Breast epithelium (tissue), 4 donors: ENCODE results near the gene MEF2C. TPM values are rescaled to one million over a fixed set of nuclear protein-coding genes. Genes with fewer than 3 reads are reported as not detected.

Experiments used
- DNase-seq, 2 donors: peaks; one replicate each; pipeline ENCODE4 v3.0.0-alpha.2; 2019; ENCODE audit warnings: low spot score in 2 of 2
- H3K27ac ChIP-seq, 2 donors: fragments of 200-600 bp; sonication (generic) in 1 of 2; one replicate each; pipeline ENCODE4 v1.5.1; 2016 to 2019; ENCODE audit warnings: mild to moderate bottlenecking in 1 of 2
- H3K27me3 ChIP-seq, 2 donors: fragments of 200-600 bp; sonication (generic) in 1 of 2; one replicate each; pipeline versions ENCODE4 v1.5.1 to v1.6.0; 2017 to 2019; ENCODE audit warnings: control low read depth in 1 of 2, mild to moderate bottlenecking in 1 of 2
- H3K36me3 ChIP-seq: fragments of 200-600 bp; one replicate; pipeline ENCODE4 v1.5.1; 2019
- H3K4me1 ChIP-seq, 2 donors: fragments of 200-600 bp; sonication (generic); one replicate each; pipeline ENCODE4 v1.5.1; 2016 to 2019; ENCODE audit warnings: control low read depth in 1 of 2
- H3K4me3 ChIP-seq, 3 donors: fragments of 200-600 bp; sonication (generic); 1 replicate in 2 of 3; 2 replicates in 1 of 3; pipeline ENCODE4 v1.5.1; 2016 to 2019; ENCODE audit warnings: mild to moderate bottlenecking in 3 of 3, moderate library complexity in 2 of 3
- H3K9me3 ChIP-seq, 2 donors: fragments of 200-600 bp; sonication (generic) in 1 of 2; one replicate each; pipeline ENCODE4 v1.5.1; 2016 to 2019; ENCODE audit warnings: control low read depth in 1 of 2
- CTCF ChIP-seq, 3 donors: fragments of 450-650 bp; IDR thresholded peaks; one replicate each; pipeline ENCODE4 v1.5.1; 2016 to 2017; ENCODE audit warnings: antibody characterized with exemption in 3 of 3, mild to moderate bottlenecking in 3 of 3, moderate library complexity in 3 of 3
- POLR2A ChIP-seq: fragments of 450-650 bp; IDR thresholded peaks from one replicate; pipeline ENCODE4 v1.6.1; 2016; ENCODE audit warnings: antibody characterized with exemption, mild to moderate bottlenecking, moderate library complexity
- POLR2AphosphoS5 ChIP-seq, 3 donors: sonication (generic); formaldehyde crosslinking; IDR thresholded peaks; one replicate each; pipeline ENCODE4 v1.6.1; 2017; ENCODE audit warnings: antibody characterized with exemption in 3 of 3
- intact Hi-C: fragments of 100-400 bp; cut with DNase I; formaldehyde crosslinking; loops from one replicate; pipeline ENCODE4 v1.15.1; 2023; ENCODE audit warnings: low total_unique reads
- total RNA-seq, 3 donors: library from RNA; depleted of rRNA; stranded (reverse); fragments of >200 nt; gene quantifications; one replicate each; pipeline ENCODE4 v1.1.0, GENCODE V29; 2016

Gene MEF2C
- total RNA-seq, 3 donors from 2014 or later, result 27.4 to 41.8 (median 32.1) TPM

DNA sequence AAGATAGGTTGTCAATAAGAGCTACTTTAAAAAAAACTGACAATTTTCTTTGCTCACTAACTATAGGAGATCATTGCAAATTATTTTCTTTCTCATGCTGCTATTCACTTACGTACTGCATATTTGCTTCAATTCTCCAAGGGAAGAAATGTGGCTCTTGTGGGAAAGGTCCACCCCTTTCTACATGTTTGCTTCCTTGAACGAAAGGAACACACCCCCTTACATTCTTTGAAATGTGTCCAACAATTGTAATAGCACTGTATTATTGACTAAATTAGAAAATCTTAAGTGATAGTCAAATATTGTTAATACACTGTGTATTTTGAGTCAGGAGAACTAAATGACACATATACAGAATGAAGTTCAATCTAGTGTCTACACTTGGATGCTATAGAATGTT lies 5.2 kb downstream of the MEF2C start:
- Histone ChIP-seq H3K27me3 (no peaks in the 10 kb centered on the region), H3K4me1 (no peaks in the 10 kb centered on the region), H3K4me3 (peak overlapping the region in 2 of 3 donors; percentile 0 to 10), H3K9me3 (no peaks in the 10 kb centered on the region), H3K27ac (peak overlapping the region in 1 of 2 donors; percentile 46), H3K36me3 (no peaks in the 10 kb centered on the region)
- intact Hi-C loops, result no loop called here
- DNase-seq, result no peak
- TF ChIP-seq POLR2AphosphoS5 (IDR thresholded peaks at IDR 0.05) (no peak), POLR2A (no peak), CTCF (IDR thresholded peaks at IDR 0.05) (no peak)

- DNase-seq, result no peak
- Histone ChIP-seq H3K27ac (no peak overlapping the region), H3K9me3 (no peaks in the 10 kb centered on the region), H3K4me3 (no peak overlapping the region), H3K4me1 (no peaks in the 10 kb centered on the region), H3K36me3 (no peaks in the 10 kb centered on the region), H3K27me3 (no peaks in the 10 kb centered on the region)
- intact Hi-C loops, result no loop called here
- no peak for TF ChIP-seq CTCF (IDR thresholded peaks at IDR 0.05)
- no peak for TF ChIP-seq POLR2AphosphoS5 (IDR thresholded peaks at IDR 0.05)
- TF ChIP-seq POLR2A, result no peak
Observed at GRCh38 chr5:88876714-88877113, 6.3 kb downstream of the MEF2C start.

- TF ChIP-seq POLR2A (no peak), CTCF (IDR thresholded peaks at IDR 0.05) (no peak), POLR2AphosphoS5 (IDR thresholded peaks at IDR 0.05) (no peak)
- Histone ChIP-seq H3K27ac (peak overlapping the region in 1 of 2 donors; percentile 20), H3K27me3 (no peaks in the 10 kb centered on the region), H3K9me3 (no peaks in the 10 kb centered on the region), H3K36me3 (no peaks in the 10 kb centered on the region), H3K4me3 (peak overlapping the region in 1 of 3 donors; percentile 44), H3K4me1 (no peaks in the 10 kb centered on the region)
- intact Hi-C loops, result no loop called here
- no peak for DNase-seq
Observed at GRCh38 chr5:88875341-88876234, 7.4 kb downstream of the MEF2C start.

DNA sequence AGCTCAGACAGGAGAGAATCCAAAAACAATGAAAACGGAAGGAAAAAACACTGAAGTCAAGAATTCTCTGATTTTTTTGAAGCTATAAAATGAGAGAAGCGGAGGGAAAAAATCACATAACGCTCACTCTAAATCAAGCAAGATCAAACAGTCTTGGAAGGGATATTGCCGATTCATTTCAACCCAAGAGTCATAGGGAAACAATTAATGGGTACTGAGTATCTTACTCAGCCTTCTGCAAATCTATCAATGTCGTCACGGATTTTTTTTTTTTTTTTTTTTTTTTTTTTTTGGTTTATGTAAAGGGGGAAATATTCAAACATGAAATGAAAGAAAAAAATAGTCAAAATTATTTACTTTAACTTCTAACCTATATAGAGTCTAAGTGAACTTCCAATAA lies 9.5 kb downstream of the MEF2C start:
- H3K4me1 ChIP-seq, result no peaks in the 10 kb centered on the region
- peak overlapping the region in 1 of 3 donors; percentile 35 for H3K4me3 ChIP-seq
- no peaks in the 10 kb centered on the region for H3K36me3 ChIP-seq
- no peak overlapping the region for H3K27ac ChIP-seq
- no peak for DNase-seq
- intact Hi-C loops, result no loop called here
- H3K27me3 ChIP-seq, result no peaks in the 10 kb centered on the region
- no peak for TF ChIP-seq CTCF (IDR thresholded peaks at IDR 0.05)
- H3K9me3 ChIP-seq, result no peaks in the 10 kb centered on the region

DNA sequence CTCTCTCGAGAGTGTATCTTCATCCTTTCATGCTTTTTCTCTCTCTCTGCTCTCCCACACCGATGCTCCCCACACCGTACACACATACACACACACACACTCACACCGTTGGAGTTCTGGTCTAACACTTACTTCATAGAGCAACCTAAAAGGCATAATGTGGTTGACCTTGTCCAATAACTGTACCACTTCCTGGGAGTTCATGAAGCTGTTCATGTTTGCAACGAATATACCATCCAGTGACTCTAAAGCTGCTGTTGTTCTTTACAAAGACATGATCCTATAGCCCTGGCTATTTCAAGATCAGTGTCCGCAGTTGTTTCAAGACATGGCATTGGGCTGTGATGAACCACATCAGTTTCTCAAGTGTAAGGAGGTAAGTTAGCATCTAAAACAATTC lies 10.0 kb downstream of the MEF2C start:
- H3K27ac ChIP-seq, result peak overlapping the region in 1 of 2 donors; percentile 41
- no peaks in the 10 kb centered on the region for H3K27me3 ChIP-seq
- TF ChIP-seq POLR2A (no peak), CTCF (IDR thresholded peaks at IDR 0.05) (no peak), POLR2AphosphoS5 (IDR thresholded peaks at IDR 0.05) (no peak)
- intact Hi-C loops, result no loop called here
- no peaks in the 10 kb centered on the region for H3K4me1 ChIP-seq
- H3K9me3 ChIP-seq, result no peaks in the 10 kb centered on the region
- no peak for DNase-seq
- H3K4me3 ChIP-seq, result peak overlapping the region in 1 of 3 donors; percentile 35
- no peaks in the 10 kb centered on the region for H3K36me3 ChIP-seq
